Stimulated activated memory B cell treated with anti-CD40 and anti-IgM and Interleukin-4, amounts not matched to agents 10 μg/mL and 1 μg/mL and 100 μg/mL, for 72 hours (primary cell): ENCODE data around the gene ZNF324B.
"Not testable (repeated sequence)": the region's sequence is repeated elsewhere in the genome, so short reads cannot be mapped to it uniquely, and the experiment has no call there.

Source experiments
- ATAC-seq: fragments of 150-1000 bp; cut with Tn5 transposase; 2 replicates; pipeline ENCODE4 v1.10.0; 2021
- H3K27ac Mint-ChIP-seq: one replicate; pipeline ENCODE4 v1.8.0; 2022; ENCODE audit warnings: mild to moderate bottlenecking, mixed read lengths
- H3K27me3 Mint-ChIP-seq: one replicate; pipeline ENCODE4 v1.8.0; 2022; ENCODE audit warnings: mixed read lengths
- H3K36me3 Mint-ChIP-seq: one replicate; pipeline ENCODE4 v1.8.0; 2022; ENCODE audit warnings: mixed read lengths
- H3K4me1 Mint-ChIP-seq: one replicate; pipeline ENCODE4 v1.8.0; 2022; ENCODE audit warnings: mixed read lengths
- H3K4me3 Mint-ChIP-seq: one replicate; pipeline ENCODE4 v1.8.0; 2022; ENCODE audit warnings: mild to moderate bottlenecking, moderate library complexity, mixed read lengths
- H3K9me3 Mint-ChIP-seq: one replicate; pipeline ENCODE4 v1.8.0; 2022; ENCODE audit warnings: mixed read lengths

The ZNF324B gene

DNA sequence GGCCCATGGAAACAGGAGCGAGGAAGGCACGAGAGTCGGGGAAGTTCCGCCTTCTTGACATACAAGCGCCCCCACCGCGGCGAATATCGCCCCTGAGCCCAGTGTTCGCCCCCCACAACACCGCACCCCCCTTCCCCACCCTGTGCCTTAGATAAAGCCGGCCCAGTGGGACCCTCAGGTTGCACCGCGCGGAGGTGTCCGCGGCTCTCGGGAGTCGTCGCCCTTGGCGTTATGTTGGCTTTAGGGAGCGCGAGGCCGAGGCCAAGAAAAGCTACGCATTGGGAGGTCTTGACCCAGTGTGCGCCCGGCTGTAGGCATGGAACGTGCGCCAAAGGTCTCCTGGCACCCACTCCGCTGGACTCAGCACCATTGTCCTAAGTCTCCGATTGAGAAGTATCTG lies 10.9 kb upstream of the ZNF324B start:
- Mint-ChIP-seq H3K9me3 (peaks cover 36% of the 10 kb centered on the region), H3K27ac (peak overlapping the region; percentile 89)

GRCh38 chr19:58442986-58443385 lies 8.4 kb upstream of the ZNF324B start:
- Mint-ChIP-seq H3K9me3 (peaks cover 25% of the 10 kb centered on the region), H3K4me1 (peaks cover 33% of the 10 kb centered on the region), H3K36me3 (peaks cover 40% of the 10 kb centered on the region), H3K27me3 (peaks cover 17% of the 10 kb centered on the region)
- H3K27ac Mint-ChIP-seq, ATAC-seq, H3K4me3 Mint-ChIP-seq: not testable (repeated sequence)

More for the DNA sequence above, 10.9 kb upstream of the ZNF324B start:
- Mint-ChIP-seq H3K4me1 (peaks cover 41% of the 10 kb centered on the region), H3K27me3 (no peaks in the 10 kb centered on the region), H3K4me3 (peak overlapping the region; percentile 96), H3K36me3 (peaks cover 55% of the 10 kb centered on the region)
- ATAC-seq = no peak

DNA sequence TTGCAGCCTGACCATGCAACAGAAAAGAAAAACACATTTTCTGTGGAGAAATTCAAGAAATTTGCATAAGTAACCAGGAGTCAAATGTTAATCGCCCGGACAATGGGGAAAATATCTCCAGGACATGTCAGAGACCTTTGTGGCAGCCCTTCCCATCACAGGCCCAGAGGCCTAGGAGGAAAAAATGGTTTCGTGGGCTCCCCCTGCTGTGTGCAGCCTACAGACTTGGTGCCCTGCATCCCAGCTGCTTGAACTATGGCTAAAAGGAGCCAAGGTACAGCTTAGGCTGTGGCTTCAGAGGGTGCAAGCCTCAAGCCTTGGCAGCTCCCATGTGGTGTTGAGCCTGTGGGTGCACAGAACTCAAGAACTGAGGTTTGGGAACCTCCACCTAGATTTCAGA lies 2.6 kb upstream of the ZNF324B start:
- ATAC-seq, H3K9me3 Mint-ChIP-seq, H3K27ac Mint-ChIP-seq, H3K4me3 Mint-ChIP-seq: not testable (repeated sequence)
- Mint-ChIP-seq H3K27me3 (peaks cover 23% of the 10 kb centered on the region), H3K4me1 (peaks cover 26% of the 10 kb centered on the region), H3K36me3 (peaks cover 14% of the 10 kb centered on the region)

GRCh38 chr19:58449980-58450379 lies 1.4 kb upstream of the ZNF324B start:
- H3K9me3 Mint-ChIP-seq, H3K27ac Mint-ChIP-seq, ATAC-seq, H3K4me3 Mint-ChIP-seq: not testable (repeated sequence)
- peaks cover 26% of the 10 kb centered on the region for H3K36me3 Mint-ChIP-seq
- peaks cover 26% of the 10 kb centered on the region for H3K4me1 Mint-ChIP-seq
- peaks cover 23% of the 10 kb centered on the region for H3K27me3 Mint-ChIP-seq

DNA sequence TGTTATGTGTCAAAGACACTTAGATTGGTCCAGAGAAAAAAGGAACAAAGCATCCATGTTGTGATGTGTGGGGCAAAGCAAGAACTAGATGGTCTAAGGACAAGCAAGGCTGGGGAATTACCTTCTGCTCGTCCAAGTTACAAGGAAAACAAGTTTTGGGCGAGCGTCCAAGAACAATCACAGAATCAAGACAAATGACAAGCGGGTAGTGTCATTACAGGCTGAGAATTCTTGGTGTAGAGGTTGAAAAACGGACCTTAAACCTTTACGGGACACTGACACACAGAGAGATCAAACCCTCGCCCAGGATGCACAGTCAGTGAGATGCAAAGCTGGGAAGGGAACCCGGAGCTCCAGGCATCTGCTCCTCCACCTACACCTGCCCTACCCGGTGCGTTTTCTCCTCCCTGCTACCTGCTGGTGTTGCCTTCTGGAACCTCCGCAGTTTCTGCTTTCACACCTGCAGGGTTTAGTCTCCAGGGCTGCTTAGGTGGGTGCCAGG lies 515 bp upstream of the ZNF324B start:
- Mint-ChIP-seq H3K9me3 (peaks cover 9% of the 10 kb centered on the region), H3K27ac (peak overlapping the region; percentile 74), H3K36me3 (peaks cover 30% of the 10 kb centered on the region), H3K27me3 (peaks cover 23% of the 10 kb centered on the region), H3K4me1 (peaks cover 26% of the 10 kb centered on the region), H3K4me3 (peak overlapping the region; percentile 93)
- ATAC-seq = peak; percentile 2

DNA sequence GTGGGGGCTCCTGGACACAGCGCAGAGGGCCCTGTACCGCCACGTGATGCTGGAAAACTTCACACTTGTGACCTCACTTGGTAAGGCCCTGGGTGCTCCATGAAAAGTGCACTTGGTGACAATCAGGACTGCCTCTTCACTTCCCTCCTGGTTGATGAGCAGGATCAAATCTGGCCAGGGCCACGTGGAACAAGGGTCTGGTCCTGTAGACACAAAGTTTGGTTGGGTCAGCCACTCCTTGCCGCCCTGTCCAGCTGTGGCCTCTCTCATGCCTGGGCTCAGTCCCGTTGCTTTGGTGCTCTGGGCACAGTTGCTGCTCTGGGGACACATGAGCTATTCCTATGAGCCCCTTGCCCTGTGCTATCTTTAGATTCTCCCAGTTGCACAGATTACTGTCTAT lies 2.3 kb downstream of the ZNF324B start:
- Mint-ChIP-seq H3K9me3 (no peaks in the 10 kb centered on the region), H3K36me3 (peaks cover 37% of the 10 kb centered on the region), H3K4me1 (peaks cover 26% of the 10 kb centered on the region), H3K27me3 (no peaks in the 10 kb centered on the region), H3K4me3 (no peak overlapping the region), H3K27ac (no peak overlapping the region)
- no peak for ATAC-seq

- H3K9me3 Mint-ChIP-seq = no peaks in the 10 kb centered on the region
- no peak overlapping the region for H3K4me3 Mint-ChIP-seq
- no peaks in the 10 kb centered on the region for H3K27me3 Mint-ChIP-seq
- no peak for ATAC-seq
- H3K36me3 Mint-ChIP-seq = peaks cover 43% of the 10 kb centered on the region
- no peak overlapping the region for H3K27ac Mint-ChIP-seq
- peaks cover 26% of the 10 kb centered on the region for H3K4me1 Mint-ChIP-seq
These were observed 3.9 kb downstream of the ZNF324B start for GRCh38 chr19:58455306-58455705.

GRCh38 chr19:58456111-58456510 lies 4.7 kb downstream of the ZNF324B start:
- Mint-ChIP-seq H3K27me3 (no peaks in the 10 kb centered on the region), H3K27ac (no peak overlapping the region), H3K4me1 (peaks cover 19% of the 10 kb centered on the region), H3K9me3 (no peaks in the 10 kb centered on the region), H3K36me3 (peaks cover 46% of the 10 kb centered on the region), H3K4me3 (no peak overlapping the region)
- ATAC-seq = no peak

DNA sequence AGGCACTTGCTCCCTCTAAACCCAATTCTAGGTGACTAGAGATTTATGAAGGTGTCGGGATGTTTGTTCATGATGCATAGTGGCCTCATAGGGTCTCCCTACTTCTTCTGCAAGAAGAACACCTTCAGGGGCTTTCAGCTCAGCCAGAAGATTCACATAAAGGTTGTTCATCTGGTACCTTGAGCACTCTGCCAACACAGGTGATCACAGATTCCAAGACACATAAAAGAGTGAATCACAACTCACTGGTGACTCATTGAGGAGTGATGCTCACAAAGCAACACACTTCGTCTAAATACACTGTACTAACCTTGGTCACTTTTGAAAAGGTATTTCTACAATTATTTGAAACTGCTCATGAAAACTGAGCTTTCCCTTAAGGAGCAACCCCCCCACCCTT lies 8.6 kb downstream of the ZNF324B start:
- Mint-ChIP-seq H3K4me3 (no peak overlapping the region), H3K27ac (no peak overlapping the region), H3K36me3 (peaks cover 37% of the 10 kb centered on the region), H3K27me3 (no peaks in the 10 kb centered on the region), H3K4me1 (peaks cover 6% of the 10 kb centered on the region), H3K9me3 (no peaks in the 10 kb centered on the region)
- no peak for ATAC-seq

- H3K9me3 Mint-ChIP-seq = no peaks in the 10 kb centered on the region
These were observed 14.8 kb downstream of the ZNF324B start for GRCh38 chr19:58466089-58466759.

DNA sequence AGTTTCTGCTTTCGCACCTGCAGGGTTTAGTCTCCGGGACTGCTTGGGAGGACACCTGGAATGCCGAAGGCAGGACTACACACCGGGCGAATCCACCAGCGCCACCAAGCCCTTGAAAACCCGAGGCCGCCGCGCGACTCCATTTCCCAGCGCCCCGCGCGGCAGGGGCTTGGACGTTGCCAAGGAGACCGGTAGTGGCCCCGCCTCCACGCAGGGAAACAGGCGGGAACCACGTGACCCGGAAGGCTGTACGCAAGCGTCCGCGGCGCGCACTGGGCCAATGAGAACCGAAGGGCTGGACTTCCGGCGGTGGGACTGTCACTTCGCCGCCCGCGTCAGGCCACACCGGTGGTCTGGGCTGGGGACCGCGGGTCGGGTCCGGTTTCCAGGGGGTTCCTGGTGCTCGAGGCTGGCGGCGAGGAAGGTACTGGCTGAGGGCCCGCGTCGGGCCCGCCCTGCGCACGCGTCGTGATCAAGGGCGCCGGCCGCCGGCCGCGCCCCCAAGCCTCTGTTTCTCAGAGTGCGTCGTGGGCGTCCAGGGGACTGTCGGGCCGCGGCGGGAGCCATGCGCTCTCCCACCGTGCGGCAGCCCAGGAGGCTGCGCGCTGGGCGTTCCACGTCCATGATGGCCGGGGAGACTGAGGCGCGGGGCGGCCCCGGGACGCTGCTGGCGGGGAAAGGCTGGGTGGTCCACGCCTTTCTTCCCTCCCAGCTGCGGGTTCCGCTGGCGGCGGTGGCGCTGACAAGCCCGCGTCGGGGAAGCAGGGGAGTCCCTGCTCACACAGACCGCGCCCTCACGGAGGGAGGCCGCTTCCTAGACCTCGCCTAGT lies 15.6 kb downstream of the ZNF324B start, which contains the start of gene ZNF324:
Gene ZNF324 (plus strand): TSS at position 321 of the 830 bp plus-strand sequence. CDS start 2,106 bp downstream, outside the sequence.
- Mint-ChIP-seq H3K27ac (peak within 1 kb of the TSS; percentile 87), H3K4me1 (peaks cover 22% of the 10 kb centered on the region), H3K4me3 (peak within 1 kb of the TSS; percentile 93), H3K27me3 (no peaks in the 10 kb centered on the region), H3K9me3 (no peaks in the 10 kb centered on the region), H3K36me3 (peaks cover 28% of the 10 kb centered on the region)
- ATAC-seq = peak; percentile 98

More at GRCh38 chr19:58466089-58466759, 14.8 kb downstream of the ZNF324B start:
- H3K27me3 Mint-ChIP-seq = no peaks in the 10 kb centered on the region
- peaks cover 26% of the 10 kb centered on the region for H3K36me3 Mint-ChIP-seq
- peak; percentile 19 for ATAC-seq
- peak overlapping the region; percentile 87 for H3K27ac Mint-ChIP-seq
- H3K4me1 Mint-ChIP-seq = peaks cover 22% of the 10 kb centered on the region
- peak overlapping the region; percentile 93 for H3K4me3 Mint-ChIP-seq

- H3K36me3 Mint-ChIP-seq = peaks cover 41% of the 10 kb centered on the region
- H3K4me1 Mint-ChIP-seq = peaks cover 22% of the 10 kb centered on the region
- no peaks in the 10 kb centered on the region for H3K9me3 Mint-ChIP-seq
- no peak for ATAC-seq
- peak overlapping the region; percentile 93 for H3K4me3 Mint-ChIP-seq
- H3K27ac Mint-ChIP-seq = no peak overlapping the region
- no peaks in the 10 kb centered on the region for H3K27me3 Mint-ChIP-seq
These were observed 16.9 kb downstream of the ZNF324B start for GRCh38 chr19:58468216-58468839.

DNA sequence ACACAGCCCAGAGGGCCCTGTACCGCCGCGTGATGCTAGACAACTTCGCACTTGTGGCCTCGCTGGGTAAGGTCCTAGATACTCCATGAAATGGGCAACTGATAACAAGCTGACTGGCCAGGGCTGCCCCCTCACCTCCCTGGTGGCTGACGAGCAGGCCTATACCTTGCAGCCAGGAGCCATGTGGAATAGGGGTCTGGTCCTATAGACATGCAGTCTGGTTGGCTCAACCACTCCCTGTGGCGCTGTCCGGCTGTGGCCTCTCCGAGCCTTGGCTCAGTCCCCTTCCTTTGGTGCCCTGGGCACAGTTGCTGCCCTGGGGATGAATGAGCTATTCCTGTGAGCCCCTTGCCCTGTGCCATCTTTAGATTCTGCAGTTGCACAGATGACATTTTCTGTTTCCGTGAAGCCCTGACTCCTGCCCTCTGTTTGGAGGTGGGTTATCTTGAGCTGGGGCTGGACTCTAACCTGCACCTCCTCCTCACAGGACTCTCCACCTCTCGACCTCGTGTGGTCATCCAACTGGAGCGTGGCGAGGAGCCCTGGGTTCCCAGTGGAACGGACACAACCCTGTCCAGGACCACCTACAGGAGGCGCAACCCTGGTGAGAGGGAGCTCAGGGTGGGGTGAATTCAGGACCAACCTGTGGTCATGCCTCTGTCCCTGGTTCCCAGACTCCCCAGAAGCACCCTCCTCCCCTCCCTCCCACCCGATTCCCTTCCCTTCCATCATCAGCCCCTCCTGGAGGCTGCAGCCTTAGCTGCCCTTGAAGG lies 18.0 kb downstream of the ZNF324B start:
- H3K9me3 Mint-ChIP-seq = no peaks in the 10 kb centered on the region
- H3K27me3 Mint-ChIP-seq = no peaks in the 10 kb centered on the region
- no peak for ATAC-seq
- H3K36me3 Mint-ChIP-seq = peaks cover 41% of the 10 kb centered on the region
- peaks cover 20% of the 10 kb centered on the region for H3K4me1 Mint-ChIP-seq
- H3K27ac Mint-ChIP-seq = no peak overlapping the region
- H3K4me3 Mint-ChIP-seq = no peak overlapping the region

DNA sequence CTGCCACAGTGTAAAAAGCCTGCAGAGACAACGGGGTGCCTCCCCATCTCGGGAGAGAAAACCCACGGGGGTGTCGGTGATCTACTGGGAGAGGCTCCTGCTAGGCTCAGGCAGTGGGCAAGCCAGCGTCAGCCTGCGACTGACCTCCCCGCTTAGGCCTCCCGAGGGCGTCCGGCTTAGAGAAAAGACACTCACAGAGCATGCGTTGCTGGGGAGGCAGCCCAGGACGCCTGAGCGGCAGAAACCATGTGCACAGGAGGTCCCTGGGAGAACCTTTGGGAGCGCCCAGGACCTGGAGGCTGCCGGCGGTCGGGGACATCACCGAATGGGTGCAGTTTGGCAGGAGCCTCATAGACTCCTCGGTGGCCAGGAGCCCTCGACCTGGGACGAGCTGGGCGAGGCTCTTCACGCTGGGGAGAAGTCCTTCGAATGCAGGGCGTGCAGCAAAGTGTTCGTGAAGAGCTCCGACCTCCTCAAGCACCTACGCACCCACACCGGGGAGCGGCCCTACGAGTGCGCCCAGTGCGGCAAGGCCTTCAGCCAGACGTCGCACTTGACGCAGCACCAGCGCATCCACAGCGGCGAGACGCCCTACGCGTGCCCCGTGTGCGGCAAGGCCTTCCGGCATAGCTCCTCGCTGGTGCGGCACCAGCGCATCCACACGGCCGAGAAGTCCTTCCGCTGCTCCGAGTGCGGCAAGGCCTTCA lies 19.6 kb downstream of the ZNF324B start:
- Mint-ChIP-seq H3K36me3 (peaks cover 41% of the 10 kb centered on the region), H3K4me1 (peaks cover 29% of the 10 kb centered on the region)
- not testable (repeated sequence) for H3K9me3 Mint-ChIP-seq, H3K27ac Mint-ChIP-seq, H3K27me3 Mint-ChIP-seq, H3K4me3 Mint-ChIP-seq, ATAC-seq
